A549 (cell line): ENCODE results near the gene TPPP2. TPM values are rescaled to one million over a fixed set of nuclear protein-coding genes. Genes with fewer than 3 reads are reported as not detected.
A peak's percentile ranks its signal among the peaks of the same experiment; 100 is the strongest.

Experiments used
- ATAC-seq, 2 experiments: fragments of 200-7000 bp in 1 of 2; fragments of >200 bp in 1 of 2; cut with Nextera tagmentation in 1 of 2; cut with Tn5 transposase in 1 of 2; 3 replicates each; pipeline versions ENCODE4 v1.8.0 to v1.9.1; 2018 to 2020; ENCODE audit warnings: mild to moderate bottlenecking in 1 of 2, moderate library complexity in 1 of 2
- CTCF ChIA-PET: fragments of 300-600 bp; sonication (Branson Sonifier 250); formaldehyde crosslinking; extraction: SDS; loops from one replicate; lab custom pipeline; 2021; ENCODE audit warnings: antibody characterized with exemption, inconsistent platforms; lab: Yijun Ruan, JAX
- POLR2A ChIA-PET: fragments of 350-600 bp; formaldehyde crosslinking; extraction: SDS; loops from one replicate; lab custom pipeline; 2021; ENCODE audit warnings: antibody characterized with exemption, inconsistent platforms; lab: Yijun Ruan, JAX
- DNase-seq, 2 experiments: peaks; one replicate each; pipeline versions ENCODE4 v3.0.0 to v3.0.0-alpha.2; 2011 to 2016; ENCODE audit warnings: low read depth in 1 of 2, low spot score in 1 of 2
- FAIRE-seq: peaks from 2 replicates; lab custom pipeline; 2011; peaks lifted over from hg19 to GRCh38; lab: Jason Lieb, UNC
- H3K27ac ChIP-seq, 2 experiments: fragments of >200 bp; sonication (Bioruptor Twin); formaldehyde crosslinking; 3 replicates each; pipeline ENCODE4 v1.5.1; 2016 to 2017
- H3K4me1 ChIP-seq: fragments of >200 bp; sonication (Bioruptor Twin); formaldehyde crosslinking; 3 replicates; pipeline ENCODE4 v1.6.1; 2016
- H3K4me2 ChIP-seq: fragments of >200 bp; sonication (Bioruptor Twin); formaldehyde crosslinking; 3 replicates; pipeline ENCODE4 v1.6.1; 2016
- H3K4me3 ChIP-seq: fragments of >200 bp; sonication (Bioruptor Twin); formaldehyde crosslinking; 3 replicates; pipeline ENCODE4 v1.5.1; 2016
- H3K9me3 ChIP-seq: fragments of >200 bp; sonication (Bioruptor Twin); formaldehyde crosslinking; 3 replicates; pipeline ENCODE4 v1.6.1; 2016
- CBX8 ChIP-seq: fragments of 200-600 bp; sonication (generic); IDR thresholded peaks from 2 replicates; pipeline ENCODE4 v1.6.1; 2016
- CEBPB ChIP-seq, 2 experiments: fragments of >200 bp in 1 of 2; sonication (Bioruptor Twin) in 1 of 2; formaldehyde crosslinking in 1 of 2; IDR thresholded peaks; 2 replicates each; pipeline ENCODE4 v1.6.1; 2012 to 2016
- CHD2 ChIP-seq: fragments of 150-350 bp; IDR thresholded peaks from 2 replicates; pipeline ENCODE4 v1.6.1; 2014; ENCODE audit warnings: low read length; ENCODE audit not compliant: partially characterized antibody
- HOXB13 ChIP-seq: fragments of 250-450 bp; sonication (Bioruptor Pico); IDR thresholded peaks from 2 replicates; pipeline ENCODE4 v1.5.0; 2020; ENCODE audit warnings: low read depth, mild to moderate bottlenecking, moderate library complexity
- JUN ChIP-seq, 2 experiments: fragments of >200 bp; sonication (Bioruptor Twin); formaldehyde crosslinking; IDR thresholded peaks; 2 replicates in 1 of 2; 3 replicates in 1 of 2; pipeline ENCODE4 v1.6.1; 2016 to 2017
- KDM1A ChIP-seq: fragments of 200-600 bp; sonication (generic); IDR thresholded peaks from 2 replicates; pipeline ENCODE4 v1.6.1; 2016; ENCODE audit warnings: low read depth, mild to moderate bottlenecking
- KDM5A ChIP-seq: fragments of 200-600 bp; sonication (generic); IDR thresholded peaks from 2 replicates; pipeline ENCODE4 v1.6.1; 2016; ENCODE audit warnings: antibody characterized with exemption, mild to moderate bottlenecking
- PHF8 ChIP-seq: fragments of 200-600 bp; sonication (generic); IDR thresholded peaks from 2 replicates; pipeline ENCODE4 v1.6.1; 2016; ENCODE audit warnings: low read depth, mild to moderate bottlenecking, antibody characterized with exemption, moderate library complexity, borderline replicate concordance
- POLR2A ChIP-seq: IDR thresholded peaks from 2 replicates; pipeline ENCODE4 v1.6.1; 2012; ENCODE audit warnings: mild to moderate bottlenecking, low read length
- RAD21 ChIP-seq, 2 experiments: fragments of >200 bp in 1 of 2; sonication (Bioruptor Twin) in 1 of 2; formaldehyde crosslinking in 1 of 2; IDR thresholded peaks in 1 of 2; conservative IDR thresholded peaks in 1 of 2; 2 replicates in 1 of 2; 3 replicates in 1 of 2; pipeline ENCODE4 v1.6.1; 2012 to 2018; ENCODE audit warnings: inconsistent platforms in 1 of 2
- SREBF2 ChIP-seq: fragments of 450-650 bp; IDR thresholded peaks from 2 replicates; pipeline ENCODE4 v1.6.1; 2014; ENCODE audit warnings: mild to moderate bottlenecking, moderate library complexity
- TP53 ChIP-seq: fragments of 250-450 bp; sonication (Bioruptor Pico); IDR thresholded peaks from 2 replicates; pipeline ENCODE4 v1.5.0; 2021; ENCODE audit warnings: mild to moderate bottlenecking, moderate library complexity
- ZC3H11A ChIP-seq: fragments of 450-650 bp; IDR thresholded peaks from 2 replicates; pipeline ENCODE4 v1.6.1; 2014; ENCODE audit warnings: antibody characterized with exemption, mild to moderate bottlenecking
- ZNF302 ChIP-seq: fragments of 250-450 bp; sonication (Bioruptor Pico); IDR thresholded peaks from 2 replicates; pipeline ENCODE4 v1.9.0; 2021; ENCODE audit warnings: inconsistent platforms, mild to moderate bottlenecking, moderate library complexity
- ZSCAN20 ChIP-seq: fragments of 250-450 bp; sonication (Bioruptor Pico); IDR thresholded peaks from 2 replicates; pipeline ENCODE4 v1.8.0; 2022; ENCODE audit warnings: mild to moderate bottlenecking, moderate library complexity
- WGBS: methylation state at CpG from one replicate; pipeline ENCODE4 v1.1.6; 2017; ENCODE audit errors: missing lambda C conversion rate; 5-methylcytosine and 5-hydroxymethylcytosine counted together
- polyA plus RNA-seq, 4 experiments: library from polyadenylated mRNA; depleted of rRNA in 3 of 4; stranded (reverse); fragments of >200 nt; fragmentation: RNase III in 1 of 4; extraction: RNeasy Plus Mini Kit Qiagen cat#74134 plus additional on column Dnase treatment in 1 of 4; gene quantifications; 2 replicates in 3 of 4; 3 replicates in 1 of 4; pipeline ENCODE4 v1.2.3, GENCODE V29; 2011 to 2017
- TF ChIP-seq, protein P1 (sequence below): IDR thresholded peaks from 2 replicates; pipeline ENCODE4 v1.6.1; 2012; ENCODE audit warnings: low read depth, borderline replicate concordance
- TF ChIP-seq, protein P2 (sequence below): fragments of >200 bp; sonication (Bioruptor Twin); formaldehyde crosslinking; IDR thresholded peaks from 3 replicates; pipeline ENCODE4 v1.6.1; 2016
- TF ChIP-seq, protein P3 (sequence below): IDR thresholded peaks from 2 replicates; pipeline ENCODE4 v1.6.1; 2012
- TF ChIP-seq, protein P4 (sequence below): fragments of 200-600 bp; sonication (generic); IDR thresholded peaks from 2 replicates; pipeline ENCODE4 v1.6.1; 2016; ENCODE audit warnings: antibody characterized with exemption, mild to moderate bottlenecking, moderate library complexity

The TPPP2 gene
- polyA plus RNA-seq, 2 of the 4 experiments (the other 2 are of a cell fraction), result not detected

DNA sequence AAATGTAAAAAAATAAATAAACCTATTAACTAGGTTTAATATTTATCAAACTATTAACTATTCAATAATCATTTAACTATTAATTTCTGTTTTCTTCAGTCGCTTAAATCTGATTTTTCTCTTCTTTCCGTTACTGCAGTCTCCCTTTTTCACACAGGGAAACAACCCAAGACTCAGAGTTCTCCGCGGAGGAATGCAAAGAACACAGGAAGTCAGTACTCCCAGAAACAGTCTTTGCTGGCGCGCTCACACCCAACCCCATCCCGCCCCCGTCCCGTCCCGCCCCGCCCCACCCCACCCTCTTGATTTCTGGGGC, 40.6 kb upstream of the TPPP2 start:
- FAIRE-seq (no peak), ATAC-seq (no peak), DNase-seq (no peak)
- TF ChIP-seq, protein P1, sequence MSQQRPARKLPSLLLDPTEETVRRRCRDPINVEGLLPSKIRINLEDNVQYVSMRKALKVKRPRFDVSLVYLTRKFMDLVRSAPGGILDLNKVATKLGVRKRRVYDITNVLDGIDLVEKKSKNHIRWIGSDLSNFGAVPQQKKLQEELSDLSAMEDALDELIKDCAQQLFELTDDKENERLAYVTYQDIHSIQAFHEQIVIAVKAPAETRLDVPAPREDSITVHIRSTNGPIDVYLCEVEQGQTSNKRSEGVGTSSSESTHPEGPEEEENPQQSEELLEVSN, result 0 out of 2 replicates have a peak, but pooled peaks have one; percentile 8
- TF ChIP-seq, protein P2, sequence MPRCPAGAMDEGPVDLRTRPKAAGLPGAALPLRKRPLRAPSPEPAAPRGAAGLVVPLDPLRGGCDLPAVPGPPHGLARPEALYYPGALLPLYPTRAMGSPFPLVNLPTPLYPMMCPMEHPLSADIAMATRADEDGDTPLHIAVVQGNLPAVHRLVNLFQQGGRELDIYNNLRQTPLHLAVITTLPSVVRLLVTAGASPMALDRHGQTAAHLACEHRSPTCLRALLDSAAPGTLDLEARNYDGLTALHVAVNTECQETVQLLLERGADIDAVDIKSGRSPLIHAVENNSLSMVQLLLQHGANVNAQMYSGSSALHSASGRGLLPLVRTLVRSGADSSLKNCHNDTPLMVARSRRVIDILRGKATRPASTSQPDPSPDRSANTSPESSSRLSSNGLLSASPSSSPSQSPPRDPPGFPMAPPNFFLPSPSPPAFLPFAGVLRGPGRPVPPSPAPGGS, result peak; percentile 58; the same call in 1 of the 3 replicates
- no peak for TF ChIP-seq KDM1A
- TF ChIP-seq JUN (IDR thresholded peaks at IDR 0.05), result 0 out of 5 replicates have a peak, but pooled peaks of 1 of the 2 experiments have one; percentile 48
- Histone ChIP-seq H3K4me3 (peak overlapping the region; percentile 69), H3K9me3 (no peaks in the 10 kb centered on the region), H3K27ac (peak overlapping the region; percentile 76 to 91), H3K4me2 (peak overlapping the region; percentile 74), H3K4me1 (peaks cover 32% of the 10 kb centered on the region)
- 2% methylated on average over 6 of the region's 11 CpGs for WGBS
- ChIA-PET POLR2A (interaction anchor here (0.7 kb wide), 1 partner anchor 28 kb away, joined by 4 read pairs; no protein-coding TSS in a partner anchor), CTCF (interaction anchor here (0.6 to 17.7 kb wide), 4 partner anchors 16 to 488 kb away, joined by 3 to 186 read pairs (median 7); no protein-coding TSS in a partner anchor)

DNA sequence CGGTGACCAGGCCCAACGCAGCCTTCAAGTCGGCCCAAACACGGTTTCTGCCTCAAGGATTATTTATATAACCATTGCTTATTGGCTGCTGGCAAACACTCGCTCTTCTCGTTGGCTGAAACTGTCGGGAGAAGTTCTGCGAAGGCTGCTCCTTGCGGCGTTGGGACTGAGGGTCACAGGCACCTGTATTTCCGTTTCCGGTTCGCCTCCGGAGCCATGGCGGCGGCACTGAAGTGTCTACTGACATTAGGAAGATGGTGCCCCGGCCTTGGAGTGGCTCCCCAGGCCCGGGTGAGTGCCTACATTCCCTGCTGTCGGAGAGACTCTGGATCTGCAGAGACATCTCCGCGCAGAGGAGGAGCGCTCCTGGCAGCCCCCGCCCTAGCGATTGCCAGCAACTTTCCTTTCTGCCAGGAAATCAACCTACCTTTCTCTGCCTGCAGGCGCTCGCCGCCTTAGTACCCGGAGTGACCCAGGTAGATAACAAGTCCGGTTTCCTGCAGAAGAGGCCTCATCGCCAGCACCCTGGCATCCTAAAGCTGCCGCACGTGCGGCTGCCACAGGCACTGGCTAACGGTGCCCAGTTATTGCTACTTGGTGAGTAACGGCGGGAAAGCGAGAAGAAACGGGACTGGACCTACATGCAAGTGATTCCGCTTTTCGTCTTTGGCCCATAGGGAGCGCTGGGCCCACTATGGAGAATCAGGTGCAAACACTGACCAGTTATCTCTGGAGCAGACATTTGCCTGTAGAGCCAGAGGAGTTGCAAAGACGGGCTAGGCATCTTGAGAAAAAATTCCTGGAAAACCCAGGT, 40.0 kb upstream of the TPPP2 start, which contains the start of gene METTL17:
METTL17 (plus strand) TSS at position 194 of the 814 bp plus-strand sequence; CDS start at position 217, 23 bp downstream.
- under 1% methylated on average over 27 of the region's 42 CpGs for WGBS
- Histone ChIP-seq H3K27ac (peak within 1 kb of the TSS; percentile 76 to 91), H3K4me3 (peak within 1 kb of the TSS; percentile 69), H3K4me1 (peaks cover 32% of the 10 kb centered on the region), H3K4me2 (peak within 1 kb of the TSS; percentile 76), H3K9me3 (no peaks in the 10 kb centered on the region)
- ChIA-PET POLR2A (interaction anchor here (0.7 kb wide), 1 partner anchor 29 kb away, joined by 4 read pairs; no protein-coding TSS in a partner anchor), CTCF (interaction anchor here (1.8 to 17.7 kb wide), 2 partner anchors 15 to 18 kb away, joined by 7 to 186 read pairs; no protein-coding TSS in a partner anchor)
- DNase-seq (peak; percentile 93 to 98), ATAC-seq (peak; percentile 98)
- TF ChIP-seq ZNF302 (CRISPR knock-in tag) (no peak), ZSCAN20 (no peak), HOXB13 (CRISPR knock-in tag) (0 out of 2 replicates have a peak, but pooled peaks have one; percentile 24), JUN (IDR thresholded peaks at IDR 0.05) (peak; percentile 59 to 92; a peak in 4 of 5 replicates), KDM5A (peak; percentile 96), CEBPB (IDR thresholded peaks at IDR 0.05) (no peak), PHF8 (peak; percentile 70; the same call in 1 of the 2 replicates), TP53 (no peak), CHD2 (peak; percentile 46), ZC3H11A (no peak), RAD21 (conservative IDR thresholded peaks at IDR 0.05 in 1 of 2, IDR thresholded peaks at IDR 0.05 in 1 of 2) (0 out of 5 replicates have a peak, but pooled peaks have one; percentile 9 to 13), SREBF2 (no peak), POLR2A (peak; percentile 70), CBX8 (no peak)
- TF ChIP-seq, protein P1, result peak; percentile 52; the same call in 1 of the 2 replicates
- TF ChIP-seq, protein P3, sequence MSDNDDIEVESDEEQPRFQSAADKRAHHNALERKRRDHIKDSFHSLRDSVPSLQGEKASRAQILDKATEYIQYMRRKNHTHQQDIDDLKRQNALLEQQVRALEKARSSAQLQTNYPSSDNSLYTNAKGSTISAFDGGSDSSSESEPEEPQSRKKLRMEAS, result peak; percentile 46
- TF ChIP-seq, protein P4, sequence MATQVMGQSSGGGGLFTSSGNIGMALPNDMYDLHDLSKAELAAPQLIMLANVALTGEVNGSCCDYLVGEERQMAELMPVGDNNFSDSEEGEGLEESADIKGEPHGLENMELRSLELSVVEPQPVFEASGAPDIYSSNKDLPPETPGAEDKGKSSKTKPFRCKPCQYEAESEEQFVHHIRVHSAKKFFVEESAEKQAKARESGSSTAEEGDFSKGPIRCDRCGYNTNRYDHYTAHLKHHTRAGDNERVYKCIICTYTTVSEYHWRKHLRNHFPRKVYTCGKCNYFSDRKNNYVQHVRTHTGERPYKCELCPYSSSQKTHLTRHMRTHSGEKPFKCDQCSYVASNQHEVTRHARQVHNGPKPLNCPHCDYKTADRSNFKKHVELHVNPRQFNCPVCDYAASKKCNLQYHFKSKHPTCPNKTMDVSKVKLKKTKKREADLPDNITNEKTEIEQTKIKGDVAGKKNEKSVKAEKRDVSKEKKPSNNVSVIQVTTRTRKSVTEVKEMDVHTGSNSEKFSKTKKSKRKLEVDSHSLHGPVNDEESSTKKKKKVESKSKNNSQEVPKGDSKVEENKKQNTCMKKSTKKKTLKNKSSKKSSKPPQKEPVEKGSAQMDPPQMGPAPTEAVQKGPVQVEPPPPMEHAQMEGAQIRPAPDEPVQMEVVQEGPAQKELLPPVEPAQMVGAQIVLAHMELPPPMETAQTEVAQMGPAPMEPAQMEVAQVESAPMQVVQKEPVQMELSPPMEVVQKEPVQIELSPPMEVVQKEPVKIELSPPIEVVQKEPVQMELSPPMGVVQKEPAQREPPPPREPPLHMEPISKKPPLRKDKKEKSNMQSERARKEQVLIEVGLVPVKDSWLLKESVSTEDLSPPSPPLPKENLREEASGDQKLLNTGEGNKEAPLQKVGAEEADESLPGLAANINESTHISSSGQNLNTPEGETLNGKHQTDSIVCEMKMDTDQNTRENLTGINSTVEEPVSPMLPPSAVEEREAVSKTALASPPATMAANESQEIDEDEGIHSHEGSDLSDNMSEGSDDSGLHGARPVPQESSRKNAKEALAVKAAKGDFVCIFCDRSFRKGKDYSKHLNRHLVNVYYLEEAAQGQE, result no peak
- TF ChIP-seq, protein P2, result 0 out of 3 replicates have a peak, but pooled peaks have one; percentile 68
- TF ChIP-seq, all 56 proteins: peak for 10
- no peak for FAIRE-seq
